Neural progenitor cell (in vitro differentiated cells): ENCODE data around the gene DELE1.

Source experiments
- CTCF ChIP-seq: fragments of 200-600 bp; sonication (generic); IDR thresholded peaks from 2 replicates; pipeline ENCODE4 v1.5.1; 2017; ENCODE audit warnings: antibody characterized with exemption, mild to moderate bottlenecking
- EZH2 ChIP-seq: fragments of 200-600 bp; sonication (generic); IDR thresholded peaks from 2 replicates; pipeline ENCODE4 v1.6.1; 2017; ENCODE audit warnings: antibody characterized with exemption, mild to moderate bottlenecking, moderate library complexity
- EZH2phosphoT487 ChIP-seq: fragments of 200-600 bp; sonication (generic); IDR thresholded peaks from 2 replicates; pipeline ENCODE4 v1.6.1; 2017; ENCODE audit warnings: antibody characterized with exemption

GRCh38 chr5:141931694-141932093, 8.0 kb downstream of the DELE1 start:
- no peak for TF ChIP-seq EZH2
- TF ChIP-seq CTCF: no peak
- TF ChIP-seq EZH2phosphoT487: no peak
